HepG2 (cell line): ENCODE results near the gene VWA3A. TPM values are rescaled to one million over a fixed set of nuclear protein-coding genes. Genes with fewer than 3 reads are reported as not detected.

ENCODE experiments used
- ATAC-seq: fragments of 200-7000 bp; cut with Tn5 transposase; 3 replicates; pipeline ENCODE4 v1.9.1; 2020; ENCODE audit warnings: mild to moderate bottlenecking, moderate library complexity
- BruUV-seq: library from RNA; stranded (reverse); fragments of 400-500 nt; replicated peaks from 2 replicates; lab custom pipeline; 2021; lab: Mats Ljungman, UMichigan
- CTCF ChIA-PET: fragments of 300-600 bp; formaldehyde crosslinking; extraction: SDS; loops from one replicate; lab custom pipeline; 2021; ENCODE audit warnings: low total read pairs, inconsistent platforms, low intra/inter-chr PET ratio; lab: Yijun Ruan, JAX
- POLR2A ChIA-PET: fragments of 350-600 bp; sonication (Branson Sonifier 250); formaldehyde crosslinking; loops from one replicate; lab custom pipeline; 2020; ENCODE audit warnings: antibody characterized with exemption, inconsistent platforms; lab: Yijun Ruan, JAX
- DNase-seq: peaks from one replicate; pipeline ENCODE4 v3.0.0-alpha.2; 2015; ENCODE audit warnings: low spot score
- FAIRE-seq: peaks from 3 replicates; lab custom pipeline; 2011; peaks lifted over from hg19 to GRCh38; lab: Jason Lieb, UNC
- H2AFZ ChIP-seq: one replicate; pipeline ENCODE4 v1.6.1; 2011; ENCODE audit warnings: low read length, inconsistent platforms
- H3K27ac ChIP-seq: fragments of 300-600 bp; 3 replicates; pipeline ENCODE4 v1.8.0; 2011; ENCODE audit warnings: mixed run types, mild to moderate bottlenecking, mixed read lengths, low read length, inconsistent platforms; ENCODE audit not compliant: insufficient read depth; ENCODE audit errors: extremely low read length
- H3K27me3 ChIP-seq, 2 experiments: fragments of 200-600 bp in 1 of 2; 2 replicates in 1 of 2; 3 replicates in 1 of 2; pipeline versions ENCODE4 v1.6.0 to v1.8.0; 2011; ENCODE audit warnings: low read length in 2 of 2, mild to moderate bottlenecking in 2 of 2, moderate library complexity in 2 of 2, inconsistent platforms in 1 of 2; ENCODE audit not compliant: insufficient read depth in 2 of 2, control insufficient read depth in 1 of 2
- H3K36me3 ChIP-seq, 2 experiments: fragments of 200-600 bp in 1 of 2; replicated peaks in 1 of 2; 2 replicates in 1 of 2; 3 replicates in 1 of 2; pipeline versions ENCODE4 v1.5.1 to v1.8.0; 2011; ENCODE audit warnings: low read length in 2 of 2, inconsistent platforms in 1 of 2; ENCODE audit not compliant: insufficient read depth in 2 of 2, control insufficient read depth in 1 of 2
- H3K4me1 ChIP-seq: 2 replicates; pipeline ENCODE4 v1.5.1; 2012; ENCODE audit warnings: low read length, inconsistent platforms; ENCODE audit not compliant: insufficient read depth
- H3K4me2 ChIP-seq: 2 replicates; pipeline ENCODE4 v1.6.0; 2011; ENCODE audit warnings: low read depth, low read length, inconsistent platforms
- H3K4me3 ChIP-seq, 3 experiments: fragments of 200-600 bp in 1 of 3; sonication (generic), shearing (Covaris generic) in 1 of 3; replicated peaks in 1 of 3; 2 replicates each; pipeline ENCODE4 v1.5.1; 2011 to 2016; ENCODE audit warnings: low read length in 3 of 3, inconsistent platforms in 2 of 3, low read depth in 2 of 3, mild to moderate bottlenecking in 2 of 3, control low read depth in 1 of 3, mixed read lengths in 1 of 3; ENCODE audit not compliant: insufficient read depth in 1 of 3
- H3K79me2 ChIP-seq: one replicate; pipeline ENCODE4 v1.6.1; 2011; ENCODE audit warnings: low read length, inconsistent platforms; ENCODE audit not compliant: insufficient read depth
- H3K9ac ChIP-seq: 2 replicates; pipeline ENCODE4 v1.6.0; 2011; ENCODE audit warnings: mild to moderate bottlenecking, low read depth, low read length, inconsistent platforms; ENCODE audit not compliant: insufficient read depth
- H3K9me3 ChIP-seq: 2 replicates; pipeline ENCODE4 v1.5.1; 2012; ENCODE audit warnings: mild to moderate bottlenecking, low read length
- H4K20me1 ChIP-seq: 2 replicates; pipeline ENCODE4 v1.6.0; 2011; ENCODE audit warnings: inconsistent platforms, mild to moderate bottlenecking, low read length, moderate library complexity; ENCODE audit not compliant: insufficient read depth
- DMTF1 ChIP-seq: sonication (generic); formaldehyde crosslinking; IDR thresholded peaks from 2 replicates; pipeline ENCODE4 v1.4.0; 2020; ENCODE audit warnings: mild to moderate bottlenecking, missing genetic modification reagents
- ELF1 ChIP-seq: sonication (generic); formaldehyde crosslinking; IDR thresholded peaks from 2 replicates; pipeline ENCODE4 v1.4.0; 2020; ENCODE audit warnings: missing genetic modification reagents
- GZF1 ChIP-seq: sonication (generic); formaldehyde crosslinking; IDR thresholded peaks from 2 replicates; pipeline ENCODE4 v1.5.1; 2020; ENCODE audit warnings: mild to moderate bottlenecking, missing genetic modification reagents
- HIC2 ChIP-seq: sonication (generic); formaldehyde crosslinking; IDR thresholded peaks from 2 replicates; pipeline ENCODE4 v1.9.0; 2022; ENCODE audit warnings: low read depth, missing genetic modification reagents
- KDM5B ChIP-seq: sonication (generic); formaldehyde crosslinking; IDR thresholded peaks from 2 replicates; pipeline ENCODE4 v1.4.0; 2020; ENCODE audit warnings: missing genetic modification reagents, mild to moderate bottlenecking, borderline replicate concordance
- MED8 ChIP-seq: sonication (generic); formaldehyde crosslinking; IDR thresholded peaks from 2 replicates; pipeline ENCODE4 v1.8.1; 2023; ENCODE audit warnings: mild to moderate bottlenecking, missing genetic modification reagents; ENCODE audit not compliant: insufficient replicate concordance
- NR2C2 ChIP-seq: sonication (generic); formaldehyde crosslinking; IDR thresholded peaks from 2 replicates; pipeline ENCODE4 v1.4.0; 2020; ENCODE audit warnings: missing genetic modification reagents, mild to moderate bottlenecking, moderate library complexity, borderline replicate concordance
- RFX5 ChIP-seq: IDR thresholded peaks from 2 replicates; pipeline ENCODE4 v1.6.1; 2011; ENCODE audit warnings: low read depth, low read length, improper control_type of control experiment
- SALL1 ChIP-seq: sonication (generic); formaldehyde crosslinking; IDR thresholded peaks from 2 replicates; pipeline ENCODE4 v1.8.0; 2022; ENCODE audit warnings: mild to moderate bottlenecking, missing genetic modification reagents
- SIN3A ChIP-seq: IDR thresholded peaks from 2 replicates; pipeline ENCODE4 v1.6.1; 2011; ENCODE audit warnings: low read depth, mild to moderate bottlenecking, control low read depth, low read length, borderline replicate concordance
- ZBTB4 ChIP-seq: sonication (generic); formaldehyde crosslinking; IDR thresholded peaks from 2 replicates; pipeline ENCODE4 v1.4.0; 2020; ENCODE audit warnings: missing genetic modification reagents, mild to moderate bottlenecking, borderline replicate concordance
- ZFP82 ChIP-seq: sonication (generic); formaldehyde crosslinking; IDR thresholded peaks from 2 replicates; pipeline ENCODE4 v1.5.1; 2020; ENCODE audit warnings: mild to moderate bottlenecking, missing genetic modification reagents, borderline replicate concordance
- ZMYM3 ChIP-seq: sonication (generic); formaldehyde crosslinking; IDR thresholded peaks from 2 replicates; pipeline ENCODE4 v1.5.1; 2020; ENCODE audit warnings: mild to moderate bottlenecking, missing genetic modification reagents
- ZNF282 ChIP-seq: fragments of 450-650 bp; IDR thresholded peaks from 2 replicates; pipeline ENCODE4 v1.6.1; 2018; ENCODE audit not compliant: partially characterized antibody
- ZNF776 ChIP-seq: sonication (generic); formaldehyde crosslinking; IDR thresholded peaks from 2 replicates; pipeline ENCODE4 v1.4.0; 2020; ENCODE audit warnings: mild to moderate bottlenecking, missing genetic modification reagents
- WGBS: methylation state at CpG from one replicate; pipeline ENCODE4 v1.1.6; 2017; ENCODE audit warnings: low lambda C conversion rate; 5-methylcytosine and 5-hydroxymethylcytosine counted together
- in situ Hi-C: cut with HindIII; loops from 2 replicates; pipeline ENCODE4 v1.10.0; 2017; ENCODE audit warnings: low pct_unique_long_range_greater_than_20kb; ENCODE audit not compliant: extremely low pct_ligation_motif_present
- intact Hi-C: fragments of 100-400 bp; cut with micrococcal nuclease; formaldehyde crosslinking; loops from one replicate; pipeline ENCODE4 v1.10.0; 2022; ENCODE audit not compliant: unreplicated experiment
- polyA plus RNA-seq, 8 experiments: library from polyadenylated mRNA; depleted of rRNA in 3 of 8; stranded (reverse) in 7 of 8; unstranded in 1 of 8; fragments of >200 nt; fragmentation: Illumina TruSeq in 4 of 8; extraction: Trizol in 4 of 8; gene quantifications; 2 replicates each; pipeline versions ENCODE4 v1.2.1 to v1.2.3, GENCODE V29; 2011 to 2016; ENCODE audit warnings: low read depth in 4 of 8, missing spikeins in 1 of 8, mixed read lengths in 1 of 8; ENCODE audit not compliant: insufficient read depth in 1 of 8
- total RNA-seq, 5 experiments: library from RNA; depleted of rRNA; stranded (reverse); fragments of >200 nt; fragmentation: Illumina TruSeq; extraction: Trizol; gene quantifications; 2 replicates each; pipeline ENCODE4 v1.2.3, GENCODE V29; 2016; ENCODE audit warnings: low read depth in 1 of 5

VWA3A gene
- total and polyA plus RNA-seq, 2 of the 13 experiments (the other 11 are each of a cell fraction or from before 2014, with no cell fraction given), result 0.03 to 0.07 TPM

GRCh38 chr16:22194707-22195444, 102.5 kb downstream of the VWA3A start:
- Histone ChIP-seq H3K4me1 (peaks cover 74% of the 10 kb centered on the region), H3K4me3 (no peak overlapping the region), H3K27me3 (no peaks in the 10 kb centered on the region; a peak in 2 of 5 replicates), H3K36me3 (no peaks in the 10 kb centered on the region; a peak in 1 of 5 replicates), H3K27ac (peak overlapping the region; percentile 0), H4K20me1 (no peaks in the 10 kb centered on the region), H3K9me3 (no peaks in the 10 kb centered on the region), H3K79me2 (no peaks in the 10 kb centered on the region), H3K9ac (no peak overlapping the region), H3K4me2 (peak overlapping the region; percentile 30; the same call in 1 of the 2 replicates), H2AFZ (no peak overlapping the region)
- BruUV-seq, result no TSS peak
- FAIRE-seq (no peak), DNase-seq (no peak), ATAC-seq (no peak)
- POLR2A ChIA-PET, result interaction anchor here (7.3 kb wide), 1 partner anchor 103 kb away, joined by 68 read pairs; the partner anchor contains the start of gene POLR3E
- WGBS, result 95% methylated on average over 9 of the region's 9 CpGs
- in situ Hi-C loops, result loop anchor here (5.0 kb wide), 1 partner anchor 102 kb away; the partner anchor contains the start of gene POLR3E
- CTCF ChIA-PET, result interaction anchor here (1.3 to 2.5 kb wide), 4 partner anchors 11 to 106 kb away, joined by 3 to 20 read pairs (median 5); partner anchors contain the start of gene POLR3E
- intact Hi-C loops, result loop anchor here (1.0 to 5.0 kb wide), 2 partner anchors 102 to 177 kb away; partner anchors contain the start of genes CDR2 and POLR3E
- TF ChIP-seq ZBTB4 (CRISPR knock-in tag) (0 out of 2 replicates have a peak, but pooled peaks have one; percentile 0), ELF1 (no peak), KDM5B (CRISPR knock-in tag) (0 out of 2 replicates have a peak, but pooled peaks have one; percentile 1), SALL1 (no peak), DMTF1 (CRISPR knock-in tag) (no peak), ZNF282 (no peak), HIC2 (CRISPR knock-in tag) (0 out of 2 replicates have a peak, but pooled peaks have one; percentile 13), SIN3A (0 out of 2 replicates have a peak, but pooled peaks have one; percentile 7), GZF1 (CRISPR knock-in tag) (peak; percentile 39; the same call in 1 of the 2 replicates), ZNF776 (CRISPR knock-in tag) (0 out of 2 replicates have a peak, but pooled peaks have one; percentile 39), RFX5 (no peak), ZFP82 (0 out of 2 replicates have a peak, but pooled peaks have one; percentile 15), ZMYM3 (CRISPR knock-in tag) (no peak), MED8 (CRISPR knock-in tag) (peak; percentile 33), NR2C2 (CRISPR knock-in tag) (no peak)
